IMR-90 (cell line): ENCODE data around the gene LRSAM1. TPM values are rescaled to one million over a fixed set of nuclear protein-coding genes. Genes with fewer than 3 reads are reported as not detected.

Source experiments
- ATAC-seq: fragments of 200-7000 bp; cut with Tn5 transposase; 2 replicates; pipeline ENCODE4 v1.9.1; 2020; ENCODE audit warnings: low read depth, mild to moderate bottlenecking, moderate library complexity
- BruUV-seq: library from RNA; stranded (reverse); fragments of 400-500 nt; replicated peaks from 2 replicates; lab custom pipeline; 2021; lab: Mats Ljungman, UMichigan
- CTCF ChIA-PET: fragments of 300-600 bp; formaldehyde crosslinking; extraction: SDS; loops from one replicate; lab custom pipeline; 2021; ENCODE audit warnings: antibody characterized with exemption; lab: Yijun Ruan, JAX
- POLR2A ChIA-PET: fragments of 300-600 bp; sonication (Branson Sonifier 250); formaldehyde crosslinking; loops from one replicate; lab custom pipeline; 2022; ENCODE audit warnings: antibody characterized with exemption; ENCODE audit not compliant: unreplicated experiment; lab: Charles Lee
- DNase-seq: peaks from one replicate; pipeline ENCODE4 v3.0.0; 2013
- H2AFZ ChIP-seq: replicated peaks from 2 replicates; pipeline ENCODE3; 2013; ENCODE audit warnings: low read length, mild to moderate bottlenecking; ENCODE audit not compliant: poor library complexity
- H2AK5ac ChIP-seq: 2 replicates; pipeline ENCODE4 v1.6.1; 2013; ENCODE audit warnings: low read depth, low read length, inconsistent platforms
- H2AK9ac ChIP-seq: replicated peaks from 2 replicates; pipeline ENCODE3; 2013; ENCODE audit warnings: mild to moderate bottlenecking, low read depth, low read length, moderate library complexity; ENCODE audit not compliant: poor library complexity
- H2BK120ac ChIP-seq: 2 replicates; pipeline ENCODE4 v1.6.1; 2013; ENCODE audit warnings: low read depth, low read length, inconsistent platforms
- H2BK15ac ChIP-seq: 3 replicates; pipeline ENCODE4 v1.6.1; 2013; ENCODE audit warnings: low read depth, low read length, inconsistent platforms
- H2BK20ac ChIP-seq: 2 replicates; pipeline ENCODE4 v1.6.1; 2013; ENCODE audit warnings: low read depth, mild to moderate bottlenecking, inconsistent platforms, low read length, moderate library complexity
- H2BK5ac ChIP-seq: 2 replicates; pipeline ENCODE4 v1.6.1; 2013; ENCODE audit warnings: mild to moderate bottlenecking, low read depth, low read length, inconsistent platforms; ENCODE audit not compliant: poor library complexity, severe bottlenecking
- H3K14ac ChIP-seq: replicated peaks from 2 replicates; pipeline ENCODE4 v1.6.1; 2013; ENCODE audit warnings: low read depth, low read length, inconsistent platforms
- H3K18ac ChIP-seq: 2 replicates; pipeline ENCODE4 v1.6.1; 2013; ENCODE audit warnings: low read depth, low read length, control low read depth
- H3K23ac ChIP-seq: 2 replicates; pipeline ENCODE4 v1.6.1; 2013; ENCODE audit warnings: low read depth, low read length, inconsistent platforms
- H3K27ac ChIP-seq: 2 replicates; pipeline ENCODE4 v1.5.1; 2013; ENCODE audit warnings: mild to moderate bottlenecking, control low read depth, low read length; ENCODE audit not compliant: insufficient read depth
- H3K27me3 ChIP-seq: 2 replicates; pipeline ENCODE4 v1.6.1; 2013; ENCODE audit warnings: low read length; ENCODE audit not compliant: control insufficient read depth, insufficient read depth
- H3K36me3 ChIP-seq: 2 replicates; pipeline ENCODE4 v1.6.1; 2013; ENCODE audit warnings: low read length, mixed read lengths; ENCODE audit not compliant: control insufficient read depth, insufficient read depth
- H3K4ac ChIP-seq: 2 replicates; pipeline ENCODE4 v1.6.1; 2013; ENCODE audit warnings: low read depth, low read length, inconsistent platforms
- H3K4me1 ChIP-seq: 2 replicates; pipeline ENCODE4 v1.6.1; 2013; ENCODE audit warnings: low read length, mixed read lengths; ENCODE audit not compliant: control insufficient read depth, insufficient read depth
- H3K4me2 ChIP-seq: 2 replicates; pipeline ENCODE4 v1.6.1; 2013; ENCODE audit warnings: low read depth, mild to moderate bottlenecking, control low read depth, low read length, moderate library complexity
- H3K4me3 ChIP-seq: 2 replicates; pipeline ENCODE4 v1.5.1; 2013; ENCODE audit warnings: low read depth, mild to moderate bottlenecking, control low read depth, low read length, moderate library complexity; ENCODE audit not compliant: insufficient read depth
- H3K56ac ChIP-seq: 2 replicates; pipeline ENCODE4 v1.6.1; 2013; ENCODE audit warnings: low read length, inconsistent platforms; ENCODE audit not compliant: insufficient read depth; ENCODE audit errors: extremely low read depth
- H3K79me1 ChIP-seq, 2 experiments: 2 replicates each; pipeline ENCODE4 v1.6.1; 2013; ENCODE audit warnings: low read length in 2 of 2, inconsistent platforms in 1 of 2, low read depth in 1 of 2
- H3K9ac ChIP-seq: 2 replicates; pipeline ENCODE4 v1.6.1; 2013; ENCODE audit warnings: low read depth, low read length, control low read depth
- H3K9me1 ChIP-seq: 2 replicates; pipeline ENCODE4 v1.6.1; 2013; ENCODE audit warnings: low read length, inconsistent platforms; ENCODE audit not compliant: insufficient read depth
- H3K9me3 ChIP-seq: 2 replicates; pipeline ENCODE4 v1.6.1; 2013; ENCODE audit warnings: low read length; ENCODE audit not compliant: control insufficient read depth, insufficient read depth
- H4K20me1 ChIP-seq: 2 replicates; pipeline ENCODE4 v1.6.1; 2013; ENCODE audit warnings: low read length, inconsistent platforms; ENCODE audit not compliant: insufficient read depth
- H4K5ac ChIP-seq: 2 replicates; pipeline ENCODE4 v1.6.1; 2013; ENCODE audit warnings: mild to moderate bottlenecking, low read depth, low read length, control low read depth
- H4K8ac ChIP-seq, 2 experiments: 2 replicates each; pipeline ENCODE4 v1.6.1; 2013; ENCODE audit warnings: low read depth in 2 of 2, low read length in 2 of 2, control low read depth in 1 of 2, inconsistent platforms in 1 of 2
- H4K91ac ChIP-seq: 2 replicates; pipeline ENCODE4 v1.6.1; 2013; ENCODE audit warnings: low read depth, low read length, inconsistent platforms; ENCODE audit not compliant: insufficient read depth
- CEBPB ChIP-seq: IDR thresholded peaks from 2 replicates; pipeline ENCODE4 v1.6.1; 2012; ENCODE audit warnings: low read depth, low read length, improper control_type of control experiment
- RCOR1 ChIP-seq: IDR thresholded peaks from 2 replicates; pipeline ENCODE4 v1.6.1; 2012; ENCODE audit warnings: mild to moderate bottlenecking, low read length, improper control_type of control experiment; ENCODE audit not compliant: insufficient replicate concordance
- WGBS, 2 experiments: methylation state at CpG; one replicate each; pipeline versions ENCODE4 v1.1.5 to v1.1.7; 2013; ENCODE audit warnings: missing lambda C conversion rate in 2 of 2; ENCODE audit not compliant: insufficient read length in 1 of 2; ENCODE audit errors: extremely low coverage in 2 of 2; 5-methylcytosine and 5-hydroxymethylcytosine counted together
- dilution Hi-C: fragments of 300-500 bp; cut with HindIII; formaldehyde crosslinking; loops from one replicate; pipeline ENCODE4 v1.14.3; 2018; ENCODE audit warnings: low sequenced_read_pairs; ENCODE audit not compliant: unreplicated experiment
- in situ Hi-C: fragments of 300-500 bp; cut with MboI; formaldehyde crosslinking; loops from 3 replicates; pipeline ENCODE4 v1.14.3; 2019; ENCODE audit warnings: low sequenced_read_pairs, inconsistent platforms, mixed read lengths
- intact Hi-C: fragments of 100-400 bp; cut with micrococcal nuclease; formaldehyde crosslinking; loops from 2 replicates; pipeline ENCODE4 v1.10.0; 2022
- polyA plus RNA-seq, 3 experiments: library from polyadenylated mRNA; depleted of rRNA; stranded (reverse); fragments of >200 nt; gene quantifications; 2 replicates each; pipeline ENCODE4 v1.2.3, GENCODE V29; 2012; ENCODE audit warnings: low replicate concordance in 1 of 3
- total RNA-seq: library from RNA; depleted of rRNA; stranded (reverse); fragments of >200 nt; gene quantifications from 2 replicates; pipeline ENCODE4 v1.2.3, GENCODE V29; 2012

Gene LRSAM1
- total and polyA plus RNA-seq, 2 of the 4 experiments (the other 2 are of a cell fraction), result 3.0 to 9.3 TPM

DNA sequence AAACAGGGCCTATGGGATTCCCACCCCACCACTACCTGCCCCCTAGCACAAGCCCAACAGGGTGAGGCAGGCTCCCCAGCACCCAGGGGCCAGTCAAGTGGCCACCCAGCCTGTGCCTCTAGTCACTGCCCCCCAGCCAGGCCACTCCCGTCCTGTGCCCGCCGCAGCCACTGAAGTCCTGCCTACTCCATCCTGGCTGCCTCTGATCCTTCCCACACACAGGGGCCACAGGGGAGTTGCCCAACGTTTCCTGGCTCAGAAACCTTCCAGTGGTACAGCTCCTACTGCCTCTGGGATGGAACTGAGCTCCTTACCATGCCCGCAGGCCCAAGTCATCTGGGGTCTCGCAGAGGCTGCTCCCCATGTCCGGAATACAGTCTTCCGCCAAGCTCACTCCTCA is 90.6 kb downstream of the LRSAM1 start:
- ChIA-PET CTCF (no interaction called here), POLR2A (no interaction called here)
- DNase-seq (no peak), ATAC-seq (no peak; the same call in 1 of the 2 replicates)
- Histone ChIP-seq H3K4me2 (no peak overlapping the region), H4K8ac (peak overlapping the region in 1 of 2 experiments; percentile 15; a peak in 2 of 4 replicates), H2BK5ac (peak overlapping the region; percentile 43), H2BK120ac (peak overlapping the region; percentile 14; the same call in 1 of the 2 replicates), H2AFZ (no peak overlapping the region), H3K36me3 (peaks cover 27% of the 10 kb centered on the region), H3K9ac (no peak overlapping the region), H3K27ac (peak overlapping the region; percentile 86; the same call in 1 of the 2 replicates), H3K9me3 (no peaks in the 10 kb centered on the region), H3K56ac (no peak overlapping the region), H2BK15ac (no peak overlapping the region), H3K18ac (no peak overlapping the region; the same call in 1 of the 2 replicates), H3K14ac (0 out of 2 replicates have a peak overlapping the region, but pooled peaks have one; percentile 10), H3K27me3 (no peaks in the 10 kb centered on the region), H2AK5ac (peak overlapping the region; percentile 65), H2BK20ac (no peak overlapping the region), H3K4me3 (no peak overlapping the region), H4K20me1 (peaks cover 95% of the 10 kb centered on the region), H3K4me1 (peaks cover 78% of the 10 kb centered on the region), H3K79me1 (peaks cover 4 to 79% of the 10 kb centered on the region in 2 experiments; a peak in 3 of 4 replicates), H4K5ac (no peak overlapping the region), H3K9me1 (peaks cover 48% of the 10 kb centered on the region), H3K23ac (no peak overlapping the region), H4K91ac (no peak overlapping the region), H3K4ac (peak overlapping the region; percentile 46; the same call in 1 of the 2 replicates), H2AK9ac (peak overlapping the region; percentile 15)
- dilution Hi-C loops (no loop called here), intact Hi-C loops (no loop called here), in situ Hi-C loops (no loop called here)
- 73% methylated on average over 4 of the region's 8 CpGs; no CpG with 5 or more reads in 1 of the 2 experiments for WGBS, 2 experiments
- TF ChIP-seq RCOR1 (no peak), CEBPB (peak; percentile 55; the same call in 1 of the 2 replicates)
- BruUV-seq, result no TSS peak
